Activated naive CD4-positive, alpha-beta T cell treated with anti-CD3 and anti-CD28 coated beads, Interleukin-2, amount 50 U/mL, for 16 hours (primary cell): ENCODE results near the gene CDK18.
A peak's percentile ranks its signal among the peaks of the same experiment; 100 is the strongest.

Experiments used
- DNase-seq: peaks from one replicate; pipeline ENCODE4 v3.0.0-alpha.2; 2020

Gene CDK18

GRCh38 chr1:205525495-205526285 is 21.2 kb downstream of the CDK18 start:
- no peak for DNase-seq

GRCh38 chr1:205526431-205526830 is 22.0 kb downstream of the CDK18 start:
- DNase-seq, result no peak

- no peak for DNase-seq
Observed at GRCh38 chr1:205527931-205528330, 23.5 kb downstream of the CDK18 start.

DNA sequence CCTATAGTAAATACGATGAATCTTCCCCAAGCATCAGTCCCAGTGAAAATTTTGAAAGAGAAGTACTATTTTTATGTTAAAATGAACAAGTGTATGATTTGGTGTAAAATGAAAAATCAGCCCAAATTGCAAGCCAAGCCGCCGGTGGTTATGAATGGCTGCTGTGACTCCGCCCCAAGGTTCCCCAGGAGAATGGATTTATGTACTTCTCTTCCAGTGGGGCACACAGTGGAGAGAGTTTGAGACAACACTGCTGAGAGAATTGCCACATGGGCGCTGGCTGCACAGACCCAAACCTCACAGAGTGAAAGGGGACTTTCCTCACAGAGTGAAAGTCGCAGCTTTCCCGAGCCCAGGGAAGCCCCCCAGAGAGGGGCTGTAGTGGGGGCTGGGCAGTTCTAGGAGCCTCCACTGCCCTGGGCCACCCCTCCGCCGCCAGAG is 24.0 kb downstream of the CDK18 start:
- no peak for DNase-seq

DNA sequence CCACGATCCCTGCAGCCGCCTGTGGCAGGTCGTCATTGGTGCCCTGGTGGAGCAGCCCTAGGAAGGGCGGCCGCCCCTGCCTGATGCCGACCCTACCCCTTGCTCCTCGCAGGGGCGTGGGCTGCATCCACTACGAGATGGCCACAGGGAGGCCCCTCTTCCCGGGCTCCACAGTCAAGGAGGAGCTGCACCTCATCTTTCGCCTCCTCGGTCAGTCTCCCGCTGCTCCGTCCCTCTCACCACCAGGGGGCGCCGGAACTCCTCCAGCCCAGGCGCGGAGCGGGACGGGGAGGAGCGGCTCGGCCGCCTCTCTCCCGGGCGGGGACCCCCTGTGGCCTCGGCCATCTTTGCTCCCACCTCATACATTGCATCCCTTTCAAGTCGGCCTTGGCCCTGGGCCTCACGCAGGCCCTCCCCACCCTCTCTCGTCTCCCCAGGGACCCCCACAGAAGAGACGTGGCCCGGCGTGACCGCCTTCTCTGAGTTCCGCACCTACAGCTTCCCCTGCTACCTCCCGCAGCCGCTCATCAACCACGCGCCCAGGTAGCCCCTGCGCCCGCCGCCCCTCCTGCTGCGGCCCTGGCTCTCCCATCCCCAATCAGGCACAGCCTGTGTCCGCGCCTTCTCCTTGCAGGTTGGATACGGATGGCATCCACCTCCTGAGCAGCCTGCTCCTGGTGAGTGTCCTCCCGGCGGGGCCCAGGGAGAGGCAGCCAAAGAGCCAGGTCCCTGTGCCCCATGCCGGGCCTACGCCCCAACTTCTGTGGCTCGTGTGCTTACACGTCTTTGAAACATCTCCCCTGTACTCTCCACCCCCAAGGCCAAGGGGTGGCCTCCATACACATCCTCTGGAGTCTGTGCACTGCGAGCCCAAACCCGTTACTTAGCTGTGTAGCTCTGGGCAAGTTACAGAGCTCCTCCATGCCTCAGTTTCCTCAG is 24.7 kb downstream of the CDK18 start:
- DNase-seq, result peak; percentile 85

- DNase-seq, result no peak
Observed at GRCh38 chr1:205530116-205530515, 25.6 kb downstream of the CDK18 start.

- no peak for DNase-seq
Observed at GRCh38 chr1:205531191-205532025, 26.9 kb downstream of the CDK18 start.

DNA sequence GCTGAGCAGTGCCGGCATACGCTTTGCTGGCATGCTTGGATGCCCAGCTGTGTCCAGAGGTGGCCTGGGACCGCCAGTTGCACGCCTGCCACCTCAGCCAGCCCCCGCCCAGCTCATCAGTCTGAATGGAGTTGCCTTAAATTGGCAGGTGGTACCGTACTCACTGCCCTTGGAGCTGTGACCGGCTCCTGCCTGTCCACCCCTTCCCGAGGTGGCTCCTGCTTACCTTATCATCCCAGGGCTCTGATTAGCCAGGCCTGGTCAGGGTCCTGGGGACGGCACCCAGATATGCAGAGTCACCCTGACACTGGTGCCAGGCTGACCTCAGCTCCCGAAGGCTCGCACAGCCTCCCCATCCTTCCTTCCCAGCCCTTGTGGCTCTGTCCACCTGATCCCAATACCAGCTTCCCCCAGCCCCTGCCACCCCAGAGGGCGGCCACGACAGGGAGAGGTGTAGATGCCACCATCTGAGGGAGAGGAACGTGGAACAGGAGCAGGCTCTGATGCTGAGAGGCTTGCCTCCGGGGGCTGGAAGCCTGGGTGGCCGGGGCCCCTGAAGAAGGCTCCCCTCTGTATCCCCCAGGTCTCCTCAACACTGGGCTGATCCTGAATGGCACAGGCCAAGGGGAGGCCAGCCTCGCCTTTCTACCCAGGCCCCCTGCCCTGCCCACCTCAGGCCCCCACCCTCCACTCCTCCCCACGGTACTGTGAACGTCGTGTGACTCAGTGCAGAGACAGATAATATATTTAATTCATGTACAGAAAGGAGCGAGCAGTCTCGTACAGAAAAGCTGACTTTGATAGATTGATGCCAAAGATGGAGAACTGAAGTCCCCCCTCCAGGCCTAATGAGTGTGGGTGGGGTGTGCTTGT is 27.8 kb downstream of the CDK18 start:
- DNase-seq, result no peak

- DNase-seq, result no peak
Observed at GRCh38 chr1:205532996-205533735, 28.7 kb downstream of the CDK18 start.

- DNase-seq, result no peak
Observed at GRCh38 chr1:205533748-205534443, 29.4 kb downstream of the CDK18 start.

- no peak for DNase-seq
Observed at GRCh38 chr1:205534444-205534985, 30.0 kb downstream of the CDK18 start.

DNA sequence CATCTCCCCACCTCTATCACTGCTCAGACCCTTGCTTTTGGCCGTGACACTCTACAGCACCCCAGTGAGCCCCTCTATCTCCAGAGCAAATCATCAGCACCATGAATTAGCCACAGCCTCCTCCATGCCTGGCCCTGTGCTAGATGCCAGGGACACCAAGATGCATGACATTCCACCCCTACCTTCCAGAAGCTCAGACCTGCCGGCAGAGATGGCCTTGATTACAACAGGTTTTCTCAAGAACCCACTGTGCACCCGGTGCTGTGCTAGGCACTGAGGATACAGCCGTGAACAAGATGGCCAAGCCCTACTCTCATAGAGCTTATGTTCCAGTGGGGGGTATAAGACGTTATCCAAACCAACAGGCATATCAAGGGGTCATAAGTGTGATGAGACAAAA is 30.6 kb downstream of the CDK18 start:
- DNase-seq, result no peak

GRCh38 chr1:205535866-205536758 is 31.6 kb downstream of the CDK18 start:
- DNase-seq, result no peak

DNA sequence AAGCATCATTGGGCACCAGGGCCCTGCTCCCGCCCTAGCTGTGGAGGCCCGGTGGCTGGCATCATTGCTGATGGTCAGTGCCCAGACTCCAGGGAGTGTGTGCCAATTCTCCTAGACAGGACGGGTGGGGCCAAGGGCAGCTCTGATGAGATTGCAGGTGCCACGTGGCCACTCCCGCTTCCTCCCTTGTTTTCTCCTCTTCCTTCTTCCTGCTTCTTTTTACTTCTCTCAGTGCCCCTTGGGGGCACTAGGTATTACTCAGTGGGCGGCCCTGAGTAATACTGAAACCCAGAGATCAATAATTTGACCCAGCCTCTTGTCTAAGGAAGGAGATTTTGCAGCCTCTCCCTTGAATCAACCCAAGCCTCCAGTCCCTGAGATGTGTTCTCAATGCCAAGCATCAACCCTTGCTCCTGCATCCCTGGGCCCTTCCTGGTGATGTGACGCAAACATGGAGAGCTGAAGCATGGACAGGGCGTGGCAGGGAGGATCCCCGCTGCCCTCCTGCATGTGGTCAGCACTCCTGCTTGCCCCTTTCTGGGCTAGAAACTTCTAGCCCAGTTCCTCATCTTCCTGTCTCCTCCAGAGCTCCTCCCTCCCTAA is 32.4 kb downstream of the CDK18 start:
- DNase-seq, result no peak

DNA sequence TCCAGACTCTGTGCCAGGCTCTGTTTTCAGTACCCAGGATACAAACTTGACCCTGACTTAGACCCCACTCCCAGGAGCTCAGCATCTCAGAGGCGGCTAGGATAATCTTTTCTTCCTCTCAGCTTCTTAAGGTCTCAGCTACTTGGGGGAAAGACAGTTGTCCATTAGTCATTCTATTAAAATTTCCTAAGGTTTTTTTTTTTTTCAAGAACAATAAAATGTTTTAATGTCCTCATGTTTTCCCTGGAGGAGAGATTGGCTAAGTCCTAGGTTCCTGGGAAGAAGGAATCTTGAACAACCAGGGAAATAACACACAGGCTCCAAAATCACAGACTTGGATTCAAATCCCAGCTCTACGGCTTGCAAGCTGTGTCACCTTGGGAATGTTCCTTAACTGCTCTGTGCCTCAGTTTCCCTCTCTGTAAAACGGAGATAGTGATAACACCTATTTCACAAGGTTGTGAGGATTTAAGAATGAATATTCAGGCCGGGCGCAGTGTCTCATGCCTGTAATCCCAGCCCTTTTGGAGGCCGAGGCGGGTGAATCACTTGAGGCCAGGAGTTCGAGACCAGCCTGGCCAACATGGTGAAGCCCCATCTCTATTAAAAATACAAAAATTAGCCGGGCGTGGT is 33.0 kb downstream of the CDK18 start:
- no peak for DNase-seq

GRCh38 chr1:205538235-205538840 is 33.9 kb downstream of the CDK18 start:
- DNase-seq, result no peak

DNA sequence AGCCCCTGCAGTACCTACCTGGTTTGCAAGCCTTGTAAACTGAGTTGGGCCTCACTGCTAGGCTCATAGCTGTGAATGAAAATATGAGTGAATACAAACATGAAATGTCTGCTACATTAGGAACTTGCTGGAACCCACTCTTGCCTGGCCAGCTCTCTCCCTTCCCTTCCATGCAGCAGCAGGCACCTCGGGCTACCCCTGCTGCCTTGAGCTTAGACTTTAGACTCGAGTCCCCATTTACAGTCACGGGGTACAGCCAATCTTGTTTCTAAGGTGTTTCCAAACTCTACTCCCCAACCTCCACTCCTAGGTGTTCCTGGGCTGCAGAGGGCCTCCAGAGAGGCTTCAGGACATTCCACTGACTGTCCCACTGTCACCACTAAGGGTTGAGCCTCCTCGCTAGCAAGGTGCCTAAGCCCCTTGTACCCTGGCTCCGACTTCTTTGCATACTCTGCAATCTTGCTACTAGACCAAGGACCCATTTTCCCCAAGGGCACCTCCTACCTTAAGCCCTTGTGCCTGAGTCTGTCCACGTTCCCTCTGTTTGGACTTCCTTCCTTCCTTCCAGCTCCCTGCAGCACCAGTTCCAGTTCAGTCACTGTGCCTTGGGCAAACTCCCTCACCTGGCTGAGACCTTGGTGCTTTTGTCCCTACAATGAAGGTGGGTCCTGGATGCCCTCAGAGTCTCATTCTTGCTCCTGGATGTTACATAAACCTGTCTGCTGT is 36.9 kb downstream of the CDK18 start:
- no peak for DNase-seq
